ENCODE results near the gene JADE2.

Gene JADE2

Small RNAs within 50 kb of the gene (small RNA-seq; reads per million reads assigned to genes)
- 0 reads per million in 2 experiments for gene RN7SL541P
- gene RNU6-456P, result 0 to 0.04 reads per million in 2 experiments
